Measurements from ENCODE around the gene NFATC1. TPM values are rescaled to one million over a fixed set of nuclear protein-coding genes. Genes with fewer than 3 reads are reported as not detected.

NFATC1 gene
- total RNA-seq, 2 donors from 2014 or later: 19.0 to 20.2 TPM

- Histone ChIP-seq H3K27me3 (no peaks in the 10 kb centered on the region), H3K4me1 (peaks cover 0 to 6% of the 10 kb centered on the region in 2 donors), H3K27ac (no peak overlapping the region), H3K9me3 (no peaks in the 10 kb centered on the region), H3K36me3 (no peaks in the 10 kb centered on the region), H3K4me3 (no peak overlapping the region)
- no peak for TF ChIP-seq CTCF (IDR thresholded peaks at IDR 0.05)
- no peak for DNase-seq (ENCODE audit: low spot score)
Observed at GRCh38 chr18:79388043-79388442, 7.7 kb upstream of the NFATC1 start.

- no peaks in the 10 kb centered on the region for H3K36me3 ChIP-seq
- no peaks in the 10 kb centered on the region for H3K27me3 ChIP-seq
- H3K4me1 ChIP-seq: peaks cover 0 to 19% of the 10 kb centered on the region in 2 donors
- no peak overlapping the region for H3K27ac ChIP-seq
- TF ChIP-seq CTCF (IDR thresholded peaks at IDR 0.05): no peak
- no peak for DNase-seq (ENCODE audit: low spot score)
- H3K9me3 ChIP-seq: no peaks in the 10 kb centered on the region
- H3K4me3 ChIP-seq: no peak overlapping the region
Observed at GRCh38 chr18:79389689-79390088, 6.0 kb upstream of the NFATC1 start.

- Histone ChIP-seq H3K27me3 (no peaks in the 10 kb centered on the region), H3K4me3 (no peak overlapping the region), H3K36me3 (no peaks in the 10 kb centered on the region), H3K9me3 (no peaks in the 10 kb centered on the region), H3K27ac (no peak overlapping the region), H3K4me1 (peaks cover 0 to 33% of the 10 kb centered on the region in 2 donors)
- TF ChIP-seq CTCF (IDR thresholded peaks at IDR 0.05): no peak
- DNase-seq (ENCODE audit: low spot score): no peak
Observed at GRCh38 chr18:79392226-79392625, 3.5 kb upstream of the NFATC1 start.

- TF ChIP-seq CTCF (IDR thresholded peaks at IDR 0.05): no peak
- Histone ChIP-seq H3K27ac (peak overlapping the region; percentile 95 to 96), H3K4me3 (peak overlapping the region; percentile 43 to 71), H3K27me3 (no peaks in the 10 kb centered on the region), H3K9me3 (no peaks in the 10 kb centered on the region), H3K4me1 (peaks cover 0 to 33% of the 10 kb centered on the region in 2 donors), H3K36me3 (no peaks in the 10 kb centered on the region)
- DNase-seq (ENCODE audit: low spot score): peak; percentile 66
Observed at GRCh38 chr18:79393181-79393634, 2.5 kb upstream of the NFATC1 start.

GRCh38 chr18:79393635-79394533 lies 1.8 kb upstream of the NFATC1 start:
- no peak for TF ChIP-seq CTCF (IDR thresholded peaks at IDR 0.05)
- no peaks in the 10 kb centered on the region for H3K27me3 ChIP-seq
- H3K4me1 ChIP-seq: peaks cover 0 to 33% of the 10 kb centered on the region in 2 donors
- no peaks in the 10 kb centered on the region for H3K9me3 ChIP-seq
- H3K36me3 ChIP-seq: no peaks in the 10 kb centered on the region
- H3K27ac ChIP-seq: peak overlapping the region; percentile 95 to 96
- H3K4me3 ChIP-seq: peak overlapping the region; percentile 43 to 71
- peak; percentile 96 for DNase-seq (ENCODE audit: low spot score)
